Measurements from ENCODE around the gene ACTL6B.

Gene ACTL6B

DNA sequence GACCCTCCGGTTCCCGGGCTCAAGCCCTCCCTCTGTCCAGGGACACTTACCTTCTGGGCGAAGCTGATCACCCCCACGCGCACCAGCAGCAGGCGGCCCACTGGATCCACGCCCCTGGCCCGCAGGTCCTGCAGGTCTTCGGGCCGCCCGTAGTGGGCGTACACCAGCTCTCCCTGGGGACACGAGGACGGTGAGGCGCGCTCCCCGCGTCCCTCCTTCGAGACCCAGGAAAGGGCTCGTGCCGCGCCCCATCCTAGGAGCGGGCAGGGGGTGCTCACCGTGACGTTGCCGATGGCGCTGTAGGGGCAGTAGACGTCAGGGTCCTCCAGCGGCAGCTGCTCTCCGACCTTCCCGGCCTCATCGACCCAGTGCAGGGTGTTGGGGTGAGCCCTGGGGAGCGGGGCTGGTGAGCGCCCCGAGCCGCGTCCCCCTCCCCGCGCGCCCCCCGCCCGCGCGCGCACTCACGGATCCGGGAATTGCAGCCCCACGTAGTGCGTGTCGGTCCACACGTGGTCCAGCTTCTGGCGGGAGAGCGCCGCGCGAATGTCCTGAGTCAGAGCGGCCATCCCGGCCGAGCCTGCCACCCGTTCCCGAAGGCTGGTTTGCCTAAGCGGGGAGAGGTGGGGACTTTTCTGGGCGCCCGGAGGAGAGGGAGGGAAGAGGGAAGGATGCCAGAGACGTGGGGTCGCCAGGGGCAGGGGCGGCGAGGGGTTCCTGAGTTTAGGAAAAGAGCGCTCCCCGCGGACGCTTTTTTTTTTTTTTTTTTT is 23.1 kb downstream of the ACTL6B start:
- TF ChIP-seq CTCF (conservative IDR thresholded peaks at IDR 0.05; ENCODE audit: control insufficient read depth, insufficient read depth, low read depth, low read length): peak; percentile 20
- DNase-seq (ENCODE audit: low read depth): peak; percentile 24
- H3K4me3 ChIP-seq (ENCODE audit: control insufficient read depth, low read depth, low read length): peak overlapping the region; percentile 19

GRCh38 chr7:100630066-100630465 is 26.2 kb downstream of the ACTL6B start:
- DNase-seq (ENCODE audit: low read depth): no peak
- no peak overlapping the region for H3K4me3 ChIP-seq (ENCODE audit: control insufficient read depth, low read depth, low read length)
- no peak for TF ChIP-seq CTCF (conservative IDR thresholded peaks at IDR 0.05; ENCODE audit: control insufficient read depth, insufficient read depth, low read depth, low read length)

- no peak overlapping the region for H3K4me3 ChIP-seq (ENCODE audit: control insufficient read depth, low read depth, low read length)
- TF ChIP-seq CTCF (conservative IDR thresholded peaks at IDR 0.05; ENCODE audit: control insufficient read depth, insufficient read depth, low read depth, low read length): peak; percentile 41
- DNase-seq (ENCODE audit: low read depth): peak; percentile 25
These were observed 27.0 kb downstream of the ACTL6B start for GRCh38 chr7:100629117-100629716.

DNA sequence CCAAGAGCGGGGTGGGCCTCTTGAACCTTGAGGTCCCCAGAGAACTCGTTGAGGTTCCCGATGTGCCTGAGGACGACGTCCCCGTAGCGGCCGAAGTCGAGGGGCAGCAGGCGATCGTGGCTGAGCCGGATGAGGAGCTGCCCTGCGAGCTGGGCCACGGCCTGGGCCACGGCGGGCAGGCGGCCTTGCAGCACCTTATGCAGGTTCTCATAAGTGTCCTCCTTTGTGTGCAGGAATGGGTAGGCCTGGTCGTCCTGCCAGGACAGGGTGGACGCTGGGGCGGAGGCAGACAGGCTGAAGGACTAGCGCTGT is 29.1 kb downstream of the ACTL6B start:
- H3K4me3 ChIP-seq (ENCODE audit: control insufficient read depth, low read depth, low read length): no peak overlapping the region
- no peak for DNase-seq (ENCODE audit: low read depth)
- no peak for TF ChIP-seq CTCF (conservative IDR thresholded peaks at IDR 0.05; ENCODE audit: control insufficient read depth, insufficient read depth, low read depth, low read length)

GRCh38 chr7:100626530-100627237 is 29.6 kb downstream of the ACTL6B start:
- no peak for TF ChIP-seq CTCF (conservative IDR thresholded peaks at IDR 0.05; ENCODE audit: control insufficient read depth, insufficient read depth, low read depth, low read length)

DNA sequence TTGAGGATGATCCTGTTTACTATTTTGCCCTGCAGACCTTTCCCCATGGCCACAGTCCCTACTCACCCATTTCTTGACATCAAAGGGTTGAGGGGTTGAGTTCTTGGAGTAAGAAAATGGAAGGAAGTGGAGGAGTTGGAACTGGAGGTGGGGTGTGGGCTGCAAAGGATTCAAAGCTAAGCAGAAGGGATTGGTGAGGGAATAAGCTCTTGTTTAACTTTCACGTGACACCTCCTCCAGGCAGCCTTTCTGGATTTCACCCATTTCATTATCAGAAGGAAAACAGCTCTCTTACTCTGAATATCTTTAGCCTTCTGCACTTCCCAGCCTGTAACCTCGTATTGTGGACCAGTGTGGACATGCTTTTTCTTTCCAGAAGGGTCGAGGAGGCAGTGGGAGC is 30.2 kb downstream of the ACTL6B start:
- no peak for DNase-seq (ENCODE audit: low read depth)
- no peak for TF ChIP-seq CTCF (conservative IDR thresholded peaks at IDR 0.05; ENCODE audit: control insufficient read depth, insufficient read depth, low read depth, low read length)
- H3K4me3 ChIP-seq (ENCODE audit: control insufficient read depth, low read depth, low read length): no peak overlapping the region

More at GRCh38 chr7:100626530-100627237, 29.6 kb downstream of the ACTL6B start:
- peak; percentile 80 for DNase-seq (ENCODE audit: low read depth)
- peak overlapping the region; percentile 3 for H3K4me3 ChIP-seq (ENCODE audit: control insufficient read depth, low read depth, low read length)
